Chondrocyte (in vitro differentiated cells): ENCODE measurements around the gene NELFB. TPM values are rescaled to one million over a fixed set of nuclear protein-coding genes. Genes with fewer than 3 reads are reported as not detected.
"Not testable (repeated sequence)": the region's sequence is repeated elsewhere in the genome, so short reads cannot be mapped to it uniquely, and the experiment has no call there.

Experiments used
- DNase-seq: peaks from one replicate; pipeline ENCODE4 v3.0.0; 2021; ENCODE audit warnings: mixed read lengths, low spot score
- H3K27ac Mint-ChIP-seq: one replicate; pipeline ENCODE4 v1.8.0; 2021; ENCODE audit warnings: mild to moderate bottlenecking, moderate library complexity, mixed read lengths; ENCODE audit not compliant: unreplicated experiment
- H3K27me3 Mint-ChIP-seq: 2 replicates; pipeline ENCODE4 v1.8.0; 2021; ENCODE audit warnings: low read depth, mixed read lengths
- H3K36me3 Mint-ChIP-seq: 2 replicates; pipeline ENCODE4 v1.8.0; 2021; ENCODE audit warnings: low read depth, mixed read lengths
- H3K4me1 Mint-ChIP-seq: 2 replicates; pipeline ENCODE4 v1.8.0; 2021; ENCODE audit warnings: low read depth, mild to moderate bottlenecking, mixed read lengths
- H3K4me3 Mint-ChIP-seq: one replicate; pipeline ENCODE4 v1.8.0; 2021; ENCODE audit warnings: mild to moderate bottlenecking, moderate library complexity, mixed read lengths; ENCODE audit not compliant: unreplicated experiment
- H3K9me3 Mint-ChIP-seq: 2 replicates; pipeline ENCODE4 v1.8.0; 2021; ENCODE audit warnings: low read depth, mixed read lengths
- total RNA-seq: library from RNA; stranded (reverse); gene quantifications from 3 replicates; pipeline ENCODE4 v1.2.1, GENCODE V29; 2021
- TF ChIP-seq, protein P1 (sequence below): fragments of 200-600 bp; sonication (generic); IDR thresholded peaks from 2 replicates; pipeline ENCODE4 v1.5.0; 2021; ENCODE audit warnings: antibody characterized with exemption, mild to moderate bottlenecking, moderate library complexity

Gene NELFB
- total RNA-seq, 1 donor from 2014 or later = 48.0 TPM

DNA sequence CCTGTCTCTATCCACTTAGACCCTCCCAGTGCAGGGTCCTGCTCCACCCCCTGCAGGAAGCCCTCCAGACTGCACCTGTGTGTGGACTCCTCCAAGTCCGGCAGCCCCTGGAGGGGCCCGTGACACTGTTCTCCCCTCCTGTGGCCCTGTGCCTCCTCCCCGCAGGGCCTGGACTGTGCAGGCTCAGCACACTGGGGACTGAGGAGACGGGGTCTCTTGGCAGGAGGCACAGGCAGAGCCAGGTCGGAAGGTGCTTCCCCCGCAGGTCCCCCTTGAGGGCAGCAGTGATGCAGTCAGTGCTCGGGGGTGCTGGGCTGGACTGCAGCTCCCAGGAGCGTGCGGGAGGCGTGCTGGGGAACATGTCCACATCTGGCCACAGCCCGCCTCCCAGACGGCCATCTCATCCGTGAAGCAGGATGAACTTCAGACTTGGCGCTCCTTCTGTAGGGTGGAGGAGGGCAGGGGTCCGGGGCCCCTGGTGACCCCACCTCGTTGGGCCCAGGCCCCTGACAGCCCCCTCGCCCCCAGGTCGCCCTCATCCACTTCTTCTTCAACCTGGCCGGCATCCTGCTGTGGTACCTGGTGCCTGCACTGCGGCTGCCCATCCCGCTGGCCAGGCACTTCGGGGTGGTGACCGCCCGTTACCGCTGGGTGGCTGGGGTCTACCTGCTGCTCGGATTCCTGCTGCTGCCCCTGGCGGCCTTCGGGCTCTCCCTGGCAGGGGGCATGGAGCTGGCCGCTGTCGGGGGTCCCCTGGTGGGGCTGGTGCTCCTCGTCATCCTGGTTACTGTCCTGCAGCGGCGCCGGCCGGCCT, 19.5 kb upstream of the NELFB start:
- no peaks in the 10 kb centered on the region for H3K9me3 Mint-ChIP-seq
- H3K27me3 Mint-ChIP-seq = no peaks in the 10 kb centered on the region
- no peak overlapping the region for H3K4me3 Mint-ChIP-seq
- peaks cover 11% of the 10 kb centered on the region for H3K4me1 Mint-ChIP-seq
- TF ChIP-seq, protein P1, sequence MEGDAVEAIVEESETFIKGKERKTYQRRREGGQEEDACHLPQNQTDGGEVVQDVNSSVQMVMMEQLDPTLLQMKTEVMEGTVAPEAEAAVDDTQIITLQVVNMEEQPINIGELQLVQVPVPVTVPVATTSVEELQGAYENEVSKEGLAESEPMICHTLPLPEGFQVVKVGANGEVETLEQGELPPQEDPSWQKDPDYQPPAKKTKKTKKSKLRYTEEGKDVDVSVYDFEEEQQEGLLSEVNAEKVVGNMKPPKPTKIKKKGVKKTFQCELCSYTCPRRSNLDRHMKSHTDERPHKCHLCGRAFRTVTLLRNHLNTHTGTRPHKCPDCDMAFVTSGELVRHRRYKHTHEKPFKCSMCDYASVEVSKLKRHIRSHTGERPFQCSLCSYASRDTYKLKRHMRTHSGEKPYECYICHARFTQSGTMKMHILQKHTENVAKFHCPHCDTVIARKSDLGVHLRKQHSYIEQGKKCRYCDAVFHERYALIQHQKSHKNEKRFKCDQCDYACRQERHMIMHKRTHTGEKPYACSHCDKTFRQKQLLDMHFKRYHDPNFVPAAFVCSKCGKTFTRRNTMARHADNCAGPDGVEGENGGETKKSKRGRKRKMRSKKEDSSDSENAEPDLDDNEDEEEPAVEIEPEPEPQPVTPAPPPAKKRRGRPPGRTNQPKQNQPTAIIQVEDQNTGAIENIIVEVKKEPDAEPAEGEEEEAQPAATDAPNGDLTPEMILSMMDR = no peak
- H3K36me3 Mint-ChIP-seq = no peaks in the 10 kb centered on the region
- DNase-seq = no peak
- no peak overlapping the region for H3K27ac Mint-ChIP-seq

DNA sequence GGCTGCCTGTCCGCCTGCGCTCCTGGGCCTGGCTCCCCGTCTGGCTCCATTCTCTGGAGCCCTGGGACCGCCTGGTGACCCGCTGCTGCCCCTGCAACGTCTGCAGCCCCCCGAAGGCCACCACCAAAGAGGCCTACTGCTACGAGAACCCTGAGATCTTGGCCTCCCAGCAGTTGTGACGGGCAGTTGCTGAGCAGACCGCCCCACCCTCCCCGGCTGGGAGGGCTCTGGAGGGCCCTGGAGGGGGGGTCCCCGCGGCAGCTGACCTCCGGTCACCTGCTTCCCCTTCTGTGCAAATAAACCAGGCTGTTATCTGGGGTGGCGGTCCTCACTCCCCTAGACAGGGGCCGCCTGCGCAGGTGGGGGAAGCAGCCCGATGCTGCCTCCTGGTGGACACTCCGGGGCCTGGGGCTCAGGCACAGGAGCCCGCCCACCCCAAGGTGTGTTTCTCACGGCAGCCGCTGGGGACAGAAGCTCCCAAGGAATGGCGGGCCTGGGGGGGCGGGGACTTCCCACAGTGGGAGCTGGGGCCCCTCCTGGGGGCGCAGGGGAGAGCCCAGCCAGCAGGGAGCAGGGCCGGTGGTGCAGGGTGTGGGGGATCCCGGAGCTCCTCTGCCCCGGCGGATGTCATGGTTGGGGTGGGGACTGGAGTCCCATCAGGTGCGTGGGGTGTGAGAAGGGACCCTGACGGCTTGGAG, 18.7 kb upstream of the NELFB start:
- no peak overlapping the region for H3K27ac Mint-ChIP-seq
- TF ChIP-seq, protein P1 = peak; percentile 99
- DNase-seq = no peak
- H3K36me3 Mint-ChIP-seq = no peaks in the 10 kb centered on the region
- H3K9me3 Mint-ChIP-seq = no peaks in the 10 kb centered on the region
- H3K4me1 Mint-ChIP-seq = peaks cover 11% of the 10 kb centered on the region
- no peaks in the 10 kb centered on the region for H3K27me3 Mint-ChIP-seq
- H3K4me3 Mint-ChIP-seq = no peak overlapping the region

DNA sequence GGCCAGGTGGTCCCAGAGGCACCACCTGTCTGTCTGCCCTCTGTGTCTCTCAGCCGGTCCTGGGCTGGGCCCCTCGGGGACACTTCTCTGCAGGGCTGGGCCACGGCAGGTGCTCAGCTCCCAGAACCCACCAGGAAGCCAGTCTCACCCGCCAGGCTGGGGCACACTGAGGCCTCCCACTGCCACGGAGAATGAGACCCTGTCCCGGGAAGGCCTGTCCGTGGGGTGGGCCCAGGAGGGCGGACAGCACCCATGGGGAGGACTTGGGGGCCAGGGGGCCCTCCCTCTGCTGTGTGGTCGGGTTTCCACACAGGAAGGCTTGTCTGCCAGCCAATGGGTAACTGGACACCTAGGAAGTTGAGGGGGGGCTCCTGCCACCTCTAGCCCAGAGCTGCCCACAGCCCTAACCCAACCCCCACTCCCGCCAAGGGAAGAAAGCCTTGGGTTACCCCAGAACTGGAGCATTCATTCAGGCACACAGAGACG, 18.1 kb upstream of the NELFB start:
- peaks cover 11% of the 10 kb centered on the region for H3K4me1 Mint-ChIP-seq
- no peaks in the 10 kb centered on the region for H3K9me3 Mint-ChIP-seq
- no peak overlapping the region for H3K4me3 Mint-ChIP-seq
- H3K27ac Mint-ChIP-seq = no peak overlapping the region
- no peaks in the 10 kb centered on the region for H3K27me3 Mint-ChIP-seq
- no peak for DNase-seq
- no peaks in the 10 kb centered on the region for H3K36me3 Mint-ChIP-seq
- TF ChIP-seq, protein P1 = peak; percentile 43

DNA sequence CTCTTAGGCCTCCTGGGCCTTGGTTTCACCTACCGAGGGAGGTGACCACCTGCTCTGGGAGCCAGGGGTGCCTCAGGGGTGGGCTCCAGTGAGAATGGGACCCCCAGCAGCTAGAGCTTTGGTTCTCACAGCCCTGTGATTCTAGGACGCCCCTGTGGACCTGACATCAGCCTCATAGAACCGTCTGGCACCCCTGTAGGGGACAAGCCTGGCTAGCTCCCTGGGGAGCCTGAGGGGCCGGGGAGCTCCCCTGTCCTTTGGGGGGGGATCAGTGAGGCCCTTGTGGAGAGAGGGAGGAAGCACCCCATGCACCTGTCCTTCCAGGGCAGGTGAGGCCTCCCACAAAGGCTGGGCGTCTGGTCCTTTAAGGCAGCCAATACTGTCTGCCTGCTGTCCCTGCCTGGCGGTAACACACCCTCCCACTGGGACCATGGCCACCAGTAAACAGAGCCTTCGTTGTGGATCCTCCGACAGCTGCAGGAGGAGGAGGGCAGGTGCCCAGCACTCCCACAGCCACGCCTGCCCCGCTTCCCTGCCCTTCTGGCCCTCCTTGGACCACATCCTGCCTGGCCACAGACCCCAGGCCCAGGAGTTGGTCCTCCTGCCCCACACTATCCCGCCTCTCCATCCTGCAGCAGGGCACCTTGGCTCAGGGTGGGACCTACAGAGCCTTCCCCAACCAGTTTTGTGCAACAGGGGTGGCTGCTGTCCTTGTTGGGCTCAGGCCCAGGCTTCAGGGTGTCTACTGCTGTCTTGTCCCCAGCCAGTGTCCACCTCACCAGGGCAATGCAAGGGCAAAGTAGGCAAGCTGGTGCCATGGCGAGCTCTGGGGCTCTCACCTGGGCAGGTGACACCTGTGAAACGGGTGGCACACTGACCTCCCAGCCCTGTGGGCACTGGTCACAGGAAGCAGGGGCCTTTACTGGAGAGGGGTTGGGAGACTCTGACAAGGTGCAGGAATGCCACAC, 17.1 kb upstream of the NELFB start:
- Mint-ChIP-seq H3K4me3 (no peak overlapping the region), H3K27ac (no peak overlapping the region), H3K9me3 (no peaks in the 10 kb centered on the region), H3K36me3 (peaks cover 9% of the 10 kb centered on the region), H3K27me3 (no peaks in the 10 kb centered on the region), H3K4me1 (peaks cover 21% of the 10 kb centered on the region)
- TF ChIP-seq, protein P1 = no peak
- DNase-seq = no peak

DNA sequence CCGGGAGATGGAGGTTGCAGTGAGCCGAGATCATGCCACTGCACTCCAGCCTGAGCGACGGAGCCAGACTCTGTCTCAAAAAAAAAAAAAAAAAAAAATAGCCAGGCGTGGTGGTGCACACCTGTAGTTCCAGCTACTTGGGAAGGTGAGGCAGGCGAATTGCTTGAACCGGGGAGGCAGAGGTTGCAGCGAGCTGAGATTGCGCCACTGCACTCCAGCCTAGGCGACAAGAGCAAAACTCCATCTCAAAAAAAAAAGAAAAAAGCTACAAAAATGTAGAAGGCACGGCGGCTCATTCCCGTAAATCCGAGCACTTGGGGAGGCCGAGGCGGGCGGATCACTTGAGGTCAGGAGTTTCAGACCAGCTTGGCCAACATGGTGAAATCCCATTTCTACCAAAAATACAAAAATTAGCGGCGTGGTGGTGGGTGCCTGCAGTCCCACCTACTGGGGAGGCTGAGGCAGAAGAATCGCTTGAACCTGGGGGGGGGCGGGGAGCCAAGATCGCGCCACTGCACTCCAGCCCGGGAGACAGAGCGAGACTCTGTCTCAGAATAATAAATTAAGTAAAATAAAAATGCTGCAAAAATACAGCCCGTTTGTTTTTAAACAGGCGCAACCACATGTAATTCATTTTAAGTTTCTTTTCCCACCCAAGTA, 15.5 kb upstream of the NELFB start:
- H3K4me1 Mint-ChIP-seq = peaks cover 30% of the 10 kb centered on the region
- H3K27me3 Mint-ChIP-seq, H3K9me3 Mint-ChIP-seq, DNase-seq: not testable (repeated sequence)
- peak overlapping the region; percentile 70 for H3K4me3 Mint-ChIP-seq
- H3K36me3 Mint-ChIP-seq = peaks cover 10% of the 10 kb centered on the region
- peak overlapping the region; percentile 85 for H3K27ac Mint-ChIP-seq
